GM23338 (cell line): ENCODE data around the gene CLNK. TPM values are rescaled to one million over a fixed set of nuclear protein-coding genes. Genes with fewer than 3 reads are reported as not detected.

ENCODE experiments used
- ATAC-seq: fragments of 200-7000 bp; cut with Tn5 transposase; 3 replicates; pipeline ENCODE4 v1.9.1; 2020
- DNase-seq: peaks from one replicate; pipeline ENCODE4 v3.0.0-alpha.2; 2015; ENCODE audit warnings: low spot score
- H2AFZ ChIP-seq: fragments of 200-600 bp; sonication (generic); 2 replicates; pipeline ENCODE4 v1.8.0; 2016; ENCODE audit warnings: antibody characterized with exemption, mild to moderate bottlenecking, moderate library complexity
- H3F3A ChIP-seq: fragments of 200-600 bp; sonication (generic); replicated peaks from 2 replicates; pipeline ENCODE4 v1.8.0; 2017; ENCODE audit warnings: antibody characterized with exemption, mixed run types, low read depth
- H3K27ac ChIP-seq: fragments of 200-600 bp; sonication (generic); 2 replicates; pipeline ENCODE4 v1.6.1; 2016; ENCODE audit warnings: low read depth
- H3K27me3 ChIP-seq: fragments of 200-600 bp; sonication (generic); 2 replicates; pipeline ENCODE4 v1.8.0; 2016; ENCODE audit warnings: mild to moderate bottlenecking, mixed run types, moderate library complexity; ENCODE audit not compliant: insufficient read depth
- H3K36me3 ChIP-seq: fragments of 200-600 bp; sonication (generic); 2 replicates; pipeline ENCODE4 v1.8.0; 2016; ENCODE audit warnings: mild to moderate bottlenecking; ENCODE audit not compliant: insufficient read depth
- H3K4me1 ChIP-seq: fragments of 200-600 bp; sonication (generic); 2 replicates; pipeline ENCODE4 v1.8.0; 2016; ENCODE audit warnings: mild to moderate bottlenecking, moderate library complexity; ENCODE audit not compliant: insufficient read depth
- H3K4me2 ChIP-seq: fragments of 200-600 bp; sonication (generic); 2 replicates; pipeline ENCODE4 v1.7.1; 2017; ENCODE audit warnings: mixed run types
- H3K4me3 ChIP-seq: fragments of 200-600 bp; sonication (generic); 2 replicates; pipeline ENCODE4 v1.6.1; 2016; ENCODE audit warnings: mixed run types
- H3K79me2 ChIP-seq: fragments of 200-600 bp; sonication (generic); replicated peaks from 2 replicates; pipeline ENCODE4 v1.8.0; 2017; ENCODE audit warnings: mild to moderate bottlenecking; ENCODE audit not compliant: insufficient read depth
- H3K9me2 ChIP-seq: fragments of 200-600 bp; sonication (generic); 2 replicates; pipeline ENCODE4 v1.8.0; 2017; ENCODE audit not compliant: insufficient read depth
- H4K20me1 ChIP-seq: fragments of 200-600 bp; sonication (generic); replicated peaks from 2 replicates; pipeline ENCODE4 v1.8.0; 2017; ENCODE audit warnings: mild to moderate bottlenecking; ENCODE audit not compliant: insufficient read depth
- H3K27ac Mint-ChIP-seq: 2 replicates; pipeline ENCODE4 v1.8.0; 2020; ENCODE audit warnings: inconsistent platforms, mild to moderate bottlenecking, moderate library complexity, mixed read lengths
- H3K27me3 Mint-ChIP-seq: 3 replicates; pipeline ENCODE4 v1.8.0; 2022; ENCODE audit warnings: low read depth, mild to moderate bottlenecking, moderate library complexity, mixed read lengths, inconsistent platforms; ENCODE audit not compliant: insufficient read depth, poor library complexity
- H3K36me3 Mint-ChIP-seq: 3 replicates; pipeline ENCODE4 v1.8.0; 2021; ENCODE audit warnings: low read depth, mild to moderate bottlenecking, inconsistent platforms, moderate library complexity, mixed read lengths
- H3K4me1 Mint-ChIP-seq: 3 replicates; pipeline ENCODE4 v1.8.0; 2020; ENCODE audit warnings: mild to moderate bottlenecking, inconsistent platforms, mixed read lengths
- H3K4me3 Mint-ChIP-seq: 3 replicates; pipeline ENCODE4 v1.8.0; 2021; ENCODE audit warnings: moderate library complexity, mild to moderate bottlenecking, inconsistent platforms, mixed read lengths
- H3K9me3 Mint-ChIP-seq: 3 replicates; pipeline ENCODE4 v1.8.0; 2020; ENCODE audit warnings: moderate library complexity, mild to moderate bottlenecking, inconsistent platforms, mixed read lengths
- CREB1 ChIP-seq: fragments of 250-450 bp; sonication (Bioruptor Pico); IDR thresholded peaks from 2 replicates; pipeline ENCODE4 v1.5.0; 2020; ENCODE audit warnings: low read depth, mild to moderate bottlenecking, moderate library complexity
- CTCF ChIP-seq, 2 experiments: fragments of 200-600 bp in 1 of 2; sonication (generic) in 1 of 2; conservative IDR thresholded peaks; 2 replicates each; pipeline versions ENCODE4 v1.5.1 to v1.6.1; 2016 to 2017; ENCODE audit warnings: antibody characterized with exemption in 2 of 2, low read depth in 2 of 2, mild to moderate bottlenecking in 2 of 2, moderate library complexity in 1 of 2
- ETS1 ChIP-seq: IDR thresholded peaks from 2 replicates; pipeline ENCODE4 v1.6.1; 2016; ENCODE audit warnings: antibody characterized with exemption
- EZH2 ChIP-seq: fragments of 200-600 bp; sonication (generic); IDR thresholded peaks from one replicate; pipeline ENCODE4 v1.8.0; 2017; ENCODE audit warnings: antibody characterized with exemption, mild to moderate bottlenecking, low read depth; ENCODE audit not compliant: unreplicated experiment
- EZH2phosphoT487 ChIP-seq: fragments of 200-600 bp; sonication (generic); IDR thresholded peaks from one replicate; pipeline ENCODE4 v1.8.1; 2018; ENCODE audit warnings: antibody characterized with exemption; ENCODE audit not compliant: unreplicated experiment
- JUNB ChIP-seq: IDR thresholded peaks from one replicate; pipeline ENCODE4 v1.6.1; 2016; ENCODE audit warnings: antibody characterized with exemption; ENCODE audit not compliant: unreplicated experiment
- NANOG ChIP-seq: IDR thresholded peaks from 2 replicates; pipeline ENCODE4 v1.6.1; 2016; ENCODE audit warnings: antibody characterized with exemption, borderline replicate concordance
- POLR2AphosphoS5 ChIP-seq: IDR thresholded peaks from 2 replicates; pipeline ENCODE4 v1.6.1; 2016; ENCODE audit warnings: antibody characterized with exemption, low read depth
- REST ChIP-seq: IDR thresholded peaks from one replicate; pipeline ENCODE4 v1.6.1; 2018; ENCODE audit warnings: antibody characterized with exemption; ENCODE audit not compliant: unreplicated experiment
- STAT1 ChIP-seq: IDR thresholded peaks from one replicate; pipeline ENCODE4 v1.6.1; 2016; ENCODE audit warnings: antibody characterized with exemption; ENCODE audit not compliant: unreplicated experiment
- ZNF114 ChIP-seq: fragments of 250-450 bp; sonication (Bioruptor Pico); IDR thresholded peaks from 2 replicates; pipeline ENCODE4 v1.5.0; 2020; ENCODE audit warnings: mild to moderate bottlenecking, moderate library complexity
- ZNF331 ChIP-seq: fragments of 250-450 bp; sonication (Bioruptor Pico); IDR thresholded peaks from 2 replicates; pipeline ENCODE4 v1.5.0; 2020; ENCODE audit warnings: low read depth, mild to moderate bottlenecking, moderate library complexity
- ZNF462 ChIP-seq: fragments of 250-450 bp; sonication (Bioruptor Pico); IDR thresholded peaks from 2 replicates; pipeline ENCODE4 v1.5.0; 2020; ENCODE audit warnings: mild to moderate bottlenecking, moderate library complexity
- polyA plus RNA-seq: library from polyadenylated mRNA; unstranded; fragments of >200 nt; fragmentation: Nextera tagmentation; extraction: Ambion mirVana; gene quantifications from 2 replicates; pipeline ENCODE4 v1.2.1, GENCODE V29; 2016
- total RNA-seq: library from RNA; depleted of rRNA; stranded (reverse); fragments of >200 nt; shearing (Covaris generic); gene quantifications from 2 replicates; pipeline ENCODE4 v1.2.3, GENCODE V29; 2014

Gene CLNK
- total and polyA plus RNA-seq, 2 experiments from 2014 or later = not detected

- Histone ChIP-seq H3K4me1 (no peaks in the 10 kb centered on the region), H3K9me2 (0 out of 2 replicates have a peak, but pooled peaks cover 5% of the 10 kb centered on the region), H3K27ac (no peak overlapping the region), H3K4me3 (no peak overlapping the region), H3K79me2 (no peaks in the 10 kb centered on the region), H3K4me2 (no peak overlapping the region), H4K20me1 (no peaks in the 10 kb centered on the region), H2AFZ (no peak overlapping the region), H3K36me3 (no peaks in the 10 kb centered on the region), H3F3A (no peaks in the 10 kb centered on the region), H3K27me3 (no peaks in the 10 kb centered on the region)
- no peaks in the 10 kb centered on the region for H3K36me3 Mint-ChIP-seq
- no peak overlapping the region for H3K4me3 Mint-ChIP-seq
- no peak for TF ChIP-seq ZNF331 (CRISPR knock-in tag)
- TF ChIP-seq CTCF (conservative IDR thresholded peaks at IDR 0.05; ENCODE audit: low read depth in 2 of 2) = no peak
- no peak for TF ChIP-seq EZH2phosphoT487
- no peak for TF ChIP-seq REST
- TF ChIP-seq ETS1 = no peak
- no peak for TF ChIP-seq EZH2
- no peak for TF ChIP-seq ZNF114
- no peak for TF ChIP-seq CREB1 (CRISPR knock-in tag)
- TF ChIP-seq POLR2AphosphoS5 = no peak
- no peak for TF ChIP-seq JUNB
- TF ChIP-seq STAT1 = no peak
- no peak for TF ChIP-seq NANOG
- TF ChIP-seq ZNF462 (CRISPR knock-in tag) = no peak
- H3K9me3 Mint-ChIP-seq = no peaks in the 10 kb centered on the region
- DNase-seq = no peak
- H3K4me1 Mint-ChIP-seq = peaks cover 5% of the 10 kb centered on the region
- no peak for ATAC-seq
- no peaks in the 10 kb centered on the region for H3K27me3 Mint-ChIP-seq
- H3K27ac Mint-ChIP-seq = no peak overlapping the region
Measured at GRCh38 chr4:10703766-10704429, 19.3 kb upstream of the CLNK start.
